Measurements from ENCODE around the gene SFRP2.

SFRP2 gene, protein sequence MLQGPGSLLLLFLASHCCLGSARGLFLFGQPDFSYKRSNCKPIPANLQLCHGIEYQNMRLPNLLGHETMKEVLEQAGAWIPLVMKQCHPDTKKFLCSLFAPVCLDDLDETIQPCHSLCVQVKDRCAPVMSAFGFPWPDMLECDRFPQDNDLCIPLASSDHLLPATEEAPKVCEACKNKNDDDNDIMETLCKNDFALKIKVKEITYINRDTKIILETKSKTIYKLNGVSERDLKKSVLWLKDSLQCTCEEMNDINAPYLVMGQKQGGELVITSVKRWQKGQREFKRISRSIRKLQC

DNA sequence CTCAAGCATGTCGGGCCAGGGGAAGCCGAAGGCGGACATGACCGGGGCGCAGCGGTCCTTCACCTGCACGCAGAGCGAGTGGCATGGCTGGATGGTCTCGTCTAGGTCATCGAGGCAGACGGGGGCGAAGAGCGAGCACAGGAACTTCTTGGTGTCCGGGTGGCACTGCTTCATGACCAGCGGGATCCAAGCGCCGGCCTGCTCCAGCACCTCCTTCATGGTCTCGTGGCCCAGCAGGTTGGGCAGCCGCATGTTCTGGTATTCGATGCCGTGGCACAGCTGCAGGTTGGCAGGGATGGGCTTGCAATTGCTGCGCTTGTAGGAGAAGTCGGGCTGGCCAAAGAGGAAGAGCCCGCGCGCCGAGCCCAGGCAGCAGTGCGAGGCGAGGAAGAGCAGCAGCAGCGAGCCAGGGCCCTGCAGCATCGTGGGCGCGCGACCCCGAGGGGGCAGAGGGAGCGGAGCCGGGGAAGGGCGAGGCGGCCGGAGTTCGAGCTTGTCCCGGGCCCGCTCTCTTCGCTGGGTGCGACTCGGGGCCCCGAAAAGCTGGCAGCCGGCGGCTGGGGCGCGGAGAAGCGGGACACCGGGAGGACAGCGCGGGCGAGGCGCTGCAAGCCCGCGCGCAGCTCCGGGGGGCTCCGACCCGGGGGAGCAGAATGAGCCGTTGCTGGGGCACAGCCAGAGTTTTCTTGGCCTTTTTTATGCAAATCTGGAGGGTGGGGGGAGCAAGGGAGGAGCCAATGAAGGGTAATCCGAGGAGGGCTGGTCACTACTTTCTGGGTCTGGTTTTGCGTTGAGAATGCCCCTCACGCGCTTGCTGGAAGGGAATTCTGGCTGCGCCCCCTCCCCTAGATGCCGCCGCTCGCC lies at the start of gene SFRP2:
Gene SFRP2 (minus strand): TSS at position 671 of the 864 bp plus-strand sequence. CDS start 248 bp downstream, at position 423.
- no peak for DNase-seq (ENCODE audit: low spot score)

DNA sequence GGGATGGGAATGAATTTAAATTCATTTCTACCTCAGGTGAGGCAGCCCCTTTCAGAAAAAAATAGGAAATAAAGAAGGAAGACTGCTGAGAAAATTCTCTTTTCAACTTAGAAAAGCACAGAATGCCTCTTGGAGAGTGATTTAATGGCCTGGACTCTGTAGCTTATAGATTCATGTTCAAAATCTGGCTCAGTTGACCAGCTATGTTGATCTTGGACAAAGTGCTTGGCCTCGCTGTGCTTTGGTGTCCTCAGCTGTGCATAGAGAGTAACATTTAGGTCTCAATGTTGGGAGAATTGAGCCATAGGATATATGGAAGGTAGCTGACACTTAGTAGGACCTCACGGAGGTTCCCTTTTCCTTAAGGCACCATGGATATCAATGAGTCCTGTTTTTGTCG lies 49.7 kb upstream of the SFRP2 start:
- no peak for DNase-seq (ENCODE audit: low spot score)

- DNase-seq (ENCODE audit: low spot score): no peak
These were observed 46.0 kb upstream of the SFRP2 start for GRCh38 chr4:153834901-153835300.

DNA sequence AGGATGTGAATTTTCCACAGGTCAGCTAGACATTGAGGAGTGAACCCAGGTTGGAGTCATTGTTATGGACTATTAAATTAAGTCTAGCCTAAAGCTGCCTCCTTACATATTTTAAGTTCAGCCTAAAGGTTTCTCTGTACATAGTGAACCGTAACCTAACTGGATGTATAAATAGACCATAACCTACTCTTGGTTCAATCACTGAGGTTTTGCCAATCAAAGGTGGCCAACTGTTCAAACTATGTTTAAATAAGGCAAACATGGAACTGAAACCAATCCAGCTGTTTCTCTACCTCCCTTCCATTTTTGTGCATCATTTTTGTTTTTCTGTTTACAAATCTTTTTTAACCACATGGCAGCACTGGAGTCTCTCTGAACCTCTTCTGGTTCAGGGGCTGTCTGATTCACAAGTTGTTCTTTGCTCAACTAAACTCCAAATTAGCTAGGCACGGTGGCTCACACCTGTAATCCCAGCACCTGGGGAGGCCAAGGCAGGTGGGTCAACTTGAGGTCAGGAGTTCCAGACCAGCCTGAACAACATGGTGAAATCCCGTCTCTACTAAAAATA lies 43.9 kb upstream of the SFRP2 start:
- DNase-seq (ENCODE audit: low spot score): no peak

DNA sequence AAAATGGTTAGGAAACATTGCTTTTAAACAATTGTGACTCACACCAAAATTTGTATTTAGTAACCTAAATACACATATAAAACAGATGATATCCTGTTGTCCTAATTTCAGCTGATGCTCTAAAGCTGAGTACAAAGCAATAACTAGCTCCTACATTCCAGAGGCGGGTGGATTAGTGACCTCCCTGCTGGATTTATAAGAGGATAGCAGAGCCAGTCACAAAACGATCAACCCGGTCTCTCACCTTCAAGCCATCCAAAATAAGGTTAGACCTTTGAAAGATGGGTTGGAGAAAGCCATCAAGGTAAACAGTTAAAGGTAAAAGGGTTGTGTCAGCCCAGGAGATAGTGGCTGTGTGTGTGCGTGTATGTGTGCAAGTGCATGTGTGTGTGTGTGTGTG lies 43.2 kb upstream of the SFRP2 start:
- DNase-seq (ENCODE audit: low spot score): no peak

- no peak for DNase-seq (ENCODE audit: low spot score)
These were observed 42.4 kb upstream of the SFRP2 start for GRCh38 chr4:153831245-153831644.

DNA sequence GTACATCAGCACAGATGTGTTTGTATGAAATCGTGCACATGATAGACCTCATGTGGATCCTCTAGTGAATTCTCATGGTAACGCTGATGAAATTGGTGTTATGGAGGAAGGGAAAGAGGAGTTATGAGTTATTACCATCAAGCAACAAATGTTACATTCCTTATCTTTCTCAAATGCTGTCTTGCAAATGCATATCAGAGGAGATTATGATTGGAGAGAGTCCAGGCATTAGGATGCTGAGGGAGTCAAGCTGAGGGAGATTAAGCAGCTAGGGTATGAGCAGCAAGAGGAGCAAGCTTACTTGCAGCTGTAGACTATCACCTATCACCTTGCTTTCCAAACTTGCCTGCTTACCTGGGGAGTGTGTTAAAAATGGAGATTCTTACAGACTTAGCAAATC lies 36.8 kb upstream of the SFRP2 start:
- no peak for DNase-seq (ENCODE audit: low spot score)

DNA sequence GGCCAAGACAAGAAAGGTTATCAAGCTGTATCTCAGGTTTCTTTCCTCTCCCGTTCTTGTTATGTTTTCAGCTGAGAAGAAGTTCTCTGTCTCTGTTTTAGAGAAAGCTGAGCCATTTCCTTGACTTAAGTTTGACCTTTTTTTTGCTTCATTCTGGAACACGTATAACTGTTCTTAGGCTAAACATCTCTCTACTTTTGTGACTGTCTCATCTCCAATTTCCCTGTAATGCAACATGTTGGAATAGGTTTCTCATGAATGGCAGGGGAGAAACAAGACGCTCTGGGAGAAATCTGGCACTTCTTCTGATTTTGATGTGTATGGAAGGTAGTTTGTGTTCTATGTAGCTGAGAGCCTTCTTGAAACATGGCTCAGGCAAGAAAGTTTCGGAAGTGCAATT lies 36.2 kb upstream of the SFRP2 start:
- DNase-seq (ENCODE audit: low spot score): no peak

DNA sequence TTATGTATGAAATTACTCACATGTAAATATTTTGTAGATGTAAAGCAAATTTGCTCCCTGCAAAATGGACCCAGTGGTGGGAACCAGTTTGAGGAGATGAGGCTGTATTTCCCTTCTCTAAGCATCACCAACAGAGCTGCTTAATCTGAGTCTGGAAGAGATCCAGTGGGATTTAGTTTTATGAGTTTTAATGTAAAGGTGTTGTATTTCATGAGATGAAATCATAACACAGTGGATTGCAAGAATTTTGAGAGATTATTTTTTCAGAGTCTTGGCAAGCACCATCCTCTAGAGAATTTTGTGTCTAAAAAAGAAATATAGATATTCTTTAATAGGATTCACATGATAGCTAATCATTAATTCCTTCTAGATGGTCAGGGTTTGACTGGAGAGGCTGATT lies 35.6 kb upstream of the SFRP2 start:
- no peak for DNase-seq (ENCODE audit: low spot score)

- no peak for DNase-seq (ENCODE audit: low spot score)
These were observed 34.6 kb upstream of the SFRP2 start for GRCh38 chr4:153823483-153823882.

GRCh38 chr4:153822316-153822715 lies 33.4 kb upstream of the SFRP2 start:
- peak; percentile 4 for DNase-seq (ENCODE audit: low spot score)

DNA sequence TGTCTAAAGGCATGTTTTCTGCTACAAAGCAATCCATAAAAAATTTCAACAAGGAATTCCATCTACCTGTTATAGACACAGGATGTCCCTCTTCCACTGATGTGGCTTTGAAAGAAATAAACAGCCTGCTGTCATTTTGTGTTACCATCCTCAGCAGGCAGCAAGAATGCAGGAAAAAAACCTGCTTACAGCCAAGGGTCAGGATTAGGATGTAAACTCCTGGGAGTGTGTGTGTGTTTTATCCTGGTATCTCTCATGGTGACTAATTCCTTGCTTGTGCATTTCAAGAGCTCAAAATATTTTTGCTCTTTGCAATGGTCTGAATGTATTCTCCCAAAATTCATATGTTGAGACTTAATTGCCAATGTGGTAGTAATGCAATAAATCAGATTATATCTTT lies 28.6 kb upstream of the SFRP2 start:
- no peak for DNase-seq (ENCODE audit: low spot score)

GRCh38 chr4:153816542-153816941 lies 27.7 kb upstream of the SFRP2 start:
- no peak for DNase-seq (ENCODE audit: low spot score)

DNA sequence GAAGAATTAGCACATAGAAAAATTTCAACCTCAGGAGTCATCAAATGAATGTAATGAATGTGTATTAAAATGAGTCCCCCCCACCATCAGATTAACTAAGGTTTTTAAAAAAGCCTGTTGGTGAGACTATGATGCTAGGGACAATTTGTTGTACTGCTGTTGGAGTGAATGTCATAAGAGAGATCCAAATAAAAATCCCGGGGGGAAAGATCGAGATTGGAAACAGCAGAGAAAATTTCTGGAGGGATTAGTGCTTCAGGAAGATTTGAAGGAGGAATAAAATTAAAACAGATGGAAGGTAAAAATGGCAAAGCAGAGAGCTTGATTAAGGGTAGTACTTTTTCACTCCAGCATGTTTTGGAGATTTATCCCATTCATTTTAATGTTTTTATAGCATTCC lies 25.9 kb upstream of the SFRP2 start:
- no peak for DNase-seq (ENCODE audit: low spot score)

DNA sequence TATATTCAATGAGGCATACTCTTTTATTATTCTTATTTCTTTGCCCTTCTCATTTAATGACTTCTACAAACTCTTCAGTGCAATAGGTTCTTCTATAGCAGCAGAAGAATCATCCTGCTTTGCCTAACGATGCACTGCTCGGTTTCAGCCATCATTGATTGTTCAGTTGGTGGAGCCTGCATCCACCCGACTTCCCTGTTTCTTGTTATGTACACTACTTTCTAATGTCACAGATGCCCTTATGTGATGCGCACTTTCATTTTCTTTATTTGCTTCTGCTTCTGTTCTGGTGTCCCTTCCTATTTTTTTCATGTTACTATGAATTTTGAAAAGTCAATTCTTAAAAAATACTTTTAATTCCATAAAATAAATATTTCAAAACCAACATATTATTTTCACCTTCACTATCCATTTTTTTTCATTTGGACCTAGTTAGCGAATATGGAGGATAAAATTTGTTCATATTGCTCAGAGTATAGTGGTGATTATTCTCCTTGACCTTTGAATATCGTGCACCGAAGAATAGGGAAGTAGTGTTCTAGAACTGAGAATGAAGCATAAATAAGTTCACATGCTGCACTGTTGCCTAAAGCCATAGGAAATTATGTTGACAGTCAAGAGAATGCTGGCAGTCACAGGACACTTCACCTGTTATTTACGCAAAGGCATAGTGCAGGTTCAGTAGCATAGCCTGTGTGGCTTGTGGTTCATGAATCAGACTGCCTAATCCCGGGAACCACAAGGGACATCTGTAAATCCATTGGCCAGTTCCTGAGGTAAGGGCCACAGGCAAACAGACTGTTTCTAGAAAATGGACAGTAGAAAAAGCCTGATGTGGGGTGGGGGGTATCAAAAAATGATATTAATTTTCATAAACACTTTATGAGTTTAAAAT lies 21.3 kb upstream of the SFRP2 start:
- DNase-seq (ENCODE audit: low spot score): peak; percentile 49

GRCh38 chr4:153809307-153809706 lies 20.4 kb upstream of the SFRP2 start:
- no peak for DNase-seq (ENCODE audit: low spot score)

GRCh38 chr4:153808175-153808574 lies 19.3 kb upstream of the SFRP2 start:
- no peak for DNase-seq (ENCODE audit: low spot score)

- DNase-seq (ENCODE audit: low spot score): no peak
These were observed 17.2 kb upstream of the SFRP2 start for GRCh38 chr4:153806073-153806472.

- DNase-seq (ENCODE audit: low spot score): no peak
These were observed 15.8 kb upstream of the SFRP2 start for GRCh38 chr4:153804722-153805121.

DNA sequence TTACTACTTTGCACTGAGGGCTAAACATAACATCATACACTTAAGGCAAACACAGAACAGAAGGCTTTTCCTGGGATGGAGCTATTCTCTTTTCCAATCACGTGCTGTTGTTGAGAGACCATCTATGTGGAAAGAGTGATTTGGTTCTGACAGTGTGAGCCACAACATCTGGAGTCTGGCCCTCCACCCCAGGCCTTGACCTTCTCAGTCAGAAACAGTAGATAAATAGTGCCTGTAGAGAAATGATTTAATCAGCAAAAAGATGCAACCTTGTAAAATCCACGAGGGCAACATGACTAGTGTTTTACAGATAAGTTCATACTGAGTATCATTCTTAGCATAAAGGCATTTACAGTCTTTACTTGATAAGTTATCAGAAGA lies 10.8 kb upstream of the SFRP2 start:
- no peak for DNase-seq (ENCODE audit: low spot score)

- no peak for DNase-seq (ENCODE audit: low spot score)
These were observed 10.2 kb upstream of the SFRP2 start for GRCh38 chr4:153798901-153799693.
